GM23338 (cell line): ENCODE results near the gene HTATSF1. TPM values are rescaled to one million over a fixed set of nuclear protein-coding genes. Genes with fewer than 3 reads are reported as not detected.

Source experiments
- ATAC-seq: fragments of 200-7000 bp; cut with Tn5 transposase; 3 replicates; pipeline ENCODE4 v1.9.1; 2020
- DNase-seq: peaks from one replicate; pipeline ENCODE4 v3.0.0-alpha.2; 2015; ENCODE audit warnings: low spot score
- H2AFZ ChIP-seq: fragments of 200-600 bp; sonication (generic); 2 replicates; pipeline ENCODE4 v1.8.0; 2016; ENCODE audit warnings: antibody characterized with exemption, mild to moderate bottlenecking, moderate library complexity
- H3F3A ChIP-seq: fragments of 200-600 bp; sonication (generic); replicated peaks from 2 replicates; pipeline ENCODE4 v1.8.0; 2017; ENCODE audit warnings: antibody characterized with exemption, mixed run types, low read depth
- H3K27ac ChIP-seq: fragments of 200-600 bp; sonication (generic); 2 replicates; pipeline ENCODE4 v1.6.1; 2016; ENCODE audit warnings: low read depth
- H3K27me3 ChIP-seq: fragments of 200-600 bp; sonication (generic); 2 replicates; pipeline ENCODE4 v1.8.0; 2016; ENCODE audit warnings: mild to moderate bottlenecking, mixed run types, moderate library complexity; ENCODE audit not compliant: insufficient read depth
- H3K36me3 ChIP-seq: fragments of 200-600 bp; sonication (generic); 2 replicates; pipeline ENCODE4 v1.8.0; 2016; ENCODE audit warnings: mild to moderate bottlenecking; ENCODE audit not compliant: insufficient read depth
- H3K4me1 ChIP-seq: fragments of 200-600 bp; sonication (generic); 2 replicates; pipeline ENCODE4 v1.8.0; 2016; ENCODE audit warnings: mild to moderate bottlenecking, moderate library complexity; ENCODE audit not compliant: insufficient read depth
- H3K4me2 ChIP-seq: fragments of 200-600 bp; sonication (generic); 2 replicates; pipeline ENCODE4 v1.7.1; 2017; ENCODE audit warnings: mixed run types
- H3K4me3 ChIP-seq: fragments of 200-600 bp; sonication (generic); 2 replicates; pipeline ENCODE4 v1.6.1; 2016; ENCODE audit warnings: mixed run types
- H3K79me2 ChIP-seq: fragments of 200-600 bp; sonication (generic); replicated peaks from 2 replicates; pipeline ENCODE4 v1.8.0; 2017; ENCODE audit warnings: mild to moderate bottlenecking; ENCODE audit not compliant: insufficient read depth
- H3K9me2 ChIP-seq: fragments of 200-600 bp; sonication (generic); 2 replicates; pipeline ENCODE4 v1.8.0; 2017; ENCODE audit not compliant: insufficient read depth
- H4K20me1 ChIP-seq: fragments of 200-600 bp; sonication (generic); replicated peaks from 2 replicates; pipeline ENCODE4 v1.8.0; 2017; ENCODE audit warnings: mild to moderate bottlenecking; ENCODE audit not compliant: insufficient read depth
- H3K27ac Mint-ChIP-seq: 2 replicates; pipeline ENCODE4 v1.8.0; 2020; ENCODE audit warnings: inconsistent platforms, mild to moderate bottlenecking, moderate library complexity, mixed read lengths
- H3K27me3 Mint-ChIP-seq: 3 replicates; pipeline ENCODE4 v1.8.0; 2022; ENCODE audit warnings: low read depth, mild to moderate bottlenecking, moderate library complexity, mixed read lengths, inconsistent platforms; ENCODE audit not compliant: insufficient read depth, poor library complexity
- H3K36me3 Mint-ChIP-seq: 3 replicates; pipeline ENCODE4 v1.8.0; 2021; ENCODE audit warnings: low read depth, mild to moderate bottlenecking, inconsistent platforms, moderate library complexity, mixed read lengths
- H3K4me1 Mint-ChIP-seq: 3 replicates; pipeline ENCODE4 v1.8.0; 2020; ENCODE audit warnings: mild to moderate bottlenecking, inconsistent platforms, mixed read lengths
- H3K4me3 Mint-ChIP-seq: 3 replicates; pipeline ENCODE4 v1.8.0; 2021; ENCODE audit warnings: moderate library complexity, mild to moderate bottlenecking, inconsistent platforms, mixed read lengths
- H3K9me3 Mint-ChIP-seq: 3 replicates; pipeline ENCODE4 v1.8.0; 2020; ENCODE audit warnings: moderate library complexity, mild to moderate bottlenecking, inconsistent platforms, mixed read lengths
- EZH2 ChIP-seq: fragments of 200-600 bp; sonication (generic); IDR thresholded peaks from one replicate; pipeline ENCODE4 v1.8.0; 2017; ENCODE audit warnings: antibody characterized with exemption, mild to moderate bottlenecking, low read depth; ENCODE audit not compliant: unreplicated experiment
- EZH2phosphoT487 ChIP-seq: fragments of 200-600 bp; sonication (generic); IDR thresholded peaks from one replicate; pipeline ENCODE4 v1.8.1; 2018; ENCODE audit warnings: antibody characterized with exemption; ENCODE audit not compliant: unreplicated experiment
- JUNB ChIP-seq: IDR thresholded peaks from one replicate; pipeline ENCODE4 v1.6.1; 2016; ENCODE audit warnings: antibody characterized with exemption; ENCODE audit not compliant: unreplicated experiment
- NANOG ChIP-seq: IDR thresholded peaks from 2 replicates; pipeline ENCODE4 v1.6.1; 2016; ENCODE audit warnings: antibody characterized with exemption, borderline replicate concordance
- polyA plus RNA-seq: library from polyadenylated mRNA; unstranded; fragments of >200 nt; fragmentation: Nextera tagmentation; extraction: Ambion mirVana; gene quantifications from 2 replicates; pipeline ENCODE4 v1.2.1, GENCODE V29; 2016
- total RNA-seq: library from RNA; depleted of rRNA; stranded (reverse); fragments of >200 nt; shearing (Covaris generic); gene quantifications from 2 replicates; pipeline ENCODE4 v1.2.3, GENCODE V29; 2014
- TF ChIP-seq, protein P1 (sequence below): fragments of 250-450 bp; sonication (Bioruptor Pico); IDR thresholded peaks from 2 replicates; pipeline ENCODE4 v1.5.0; 2020; ENCODE audit warnings: mild to moderate bottlenecking, moderate library complexity
- TF ChIP-seq, protein P2 (sequence below): IDR thresholded peaks from 2 replicates; pipeline ENCODE4 v1.6.1; 2016; ENCODE audit warnings: antibody characterized with exemption

HTATSF1 gene
- total and polyA plus RNA-seq, 2 experiments from 2014 or later, result 85.5 to 86.8 TPM

DNA sequence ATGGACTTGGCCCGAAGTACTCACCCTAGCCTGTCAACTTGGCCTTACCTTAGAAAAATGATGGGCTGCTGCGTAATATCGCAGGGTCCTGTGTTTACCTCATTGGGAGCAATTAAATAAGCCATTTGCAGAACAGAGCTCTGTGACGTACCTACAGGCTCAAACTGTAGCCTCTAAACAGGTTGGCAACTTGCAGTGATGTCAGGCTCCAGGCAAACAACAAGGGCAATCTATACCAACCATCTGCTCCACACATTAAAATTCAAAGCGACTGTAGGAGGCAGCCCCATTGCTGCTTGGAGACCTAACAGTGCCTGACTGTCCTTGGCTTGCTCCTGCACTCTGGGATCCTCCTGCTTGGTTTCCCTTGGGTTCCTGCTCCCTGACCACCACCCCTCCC, 51.8 kb downstream of the HTATSF1 start (continued):
- TF ChIP-seq, protein P1, sequence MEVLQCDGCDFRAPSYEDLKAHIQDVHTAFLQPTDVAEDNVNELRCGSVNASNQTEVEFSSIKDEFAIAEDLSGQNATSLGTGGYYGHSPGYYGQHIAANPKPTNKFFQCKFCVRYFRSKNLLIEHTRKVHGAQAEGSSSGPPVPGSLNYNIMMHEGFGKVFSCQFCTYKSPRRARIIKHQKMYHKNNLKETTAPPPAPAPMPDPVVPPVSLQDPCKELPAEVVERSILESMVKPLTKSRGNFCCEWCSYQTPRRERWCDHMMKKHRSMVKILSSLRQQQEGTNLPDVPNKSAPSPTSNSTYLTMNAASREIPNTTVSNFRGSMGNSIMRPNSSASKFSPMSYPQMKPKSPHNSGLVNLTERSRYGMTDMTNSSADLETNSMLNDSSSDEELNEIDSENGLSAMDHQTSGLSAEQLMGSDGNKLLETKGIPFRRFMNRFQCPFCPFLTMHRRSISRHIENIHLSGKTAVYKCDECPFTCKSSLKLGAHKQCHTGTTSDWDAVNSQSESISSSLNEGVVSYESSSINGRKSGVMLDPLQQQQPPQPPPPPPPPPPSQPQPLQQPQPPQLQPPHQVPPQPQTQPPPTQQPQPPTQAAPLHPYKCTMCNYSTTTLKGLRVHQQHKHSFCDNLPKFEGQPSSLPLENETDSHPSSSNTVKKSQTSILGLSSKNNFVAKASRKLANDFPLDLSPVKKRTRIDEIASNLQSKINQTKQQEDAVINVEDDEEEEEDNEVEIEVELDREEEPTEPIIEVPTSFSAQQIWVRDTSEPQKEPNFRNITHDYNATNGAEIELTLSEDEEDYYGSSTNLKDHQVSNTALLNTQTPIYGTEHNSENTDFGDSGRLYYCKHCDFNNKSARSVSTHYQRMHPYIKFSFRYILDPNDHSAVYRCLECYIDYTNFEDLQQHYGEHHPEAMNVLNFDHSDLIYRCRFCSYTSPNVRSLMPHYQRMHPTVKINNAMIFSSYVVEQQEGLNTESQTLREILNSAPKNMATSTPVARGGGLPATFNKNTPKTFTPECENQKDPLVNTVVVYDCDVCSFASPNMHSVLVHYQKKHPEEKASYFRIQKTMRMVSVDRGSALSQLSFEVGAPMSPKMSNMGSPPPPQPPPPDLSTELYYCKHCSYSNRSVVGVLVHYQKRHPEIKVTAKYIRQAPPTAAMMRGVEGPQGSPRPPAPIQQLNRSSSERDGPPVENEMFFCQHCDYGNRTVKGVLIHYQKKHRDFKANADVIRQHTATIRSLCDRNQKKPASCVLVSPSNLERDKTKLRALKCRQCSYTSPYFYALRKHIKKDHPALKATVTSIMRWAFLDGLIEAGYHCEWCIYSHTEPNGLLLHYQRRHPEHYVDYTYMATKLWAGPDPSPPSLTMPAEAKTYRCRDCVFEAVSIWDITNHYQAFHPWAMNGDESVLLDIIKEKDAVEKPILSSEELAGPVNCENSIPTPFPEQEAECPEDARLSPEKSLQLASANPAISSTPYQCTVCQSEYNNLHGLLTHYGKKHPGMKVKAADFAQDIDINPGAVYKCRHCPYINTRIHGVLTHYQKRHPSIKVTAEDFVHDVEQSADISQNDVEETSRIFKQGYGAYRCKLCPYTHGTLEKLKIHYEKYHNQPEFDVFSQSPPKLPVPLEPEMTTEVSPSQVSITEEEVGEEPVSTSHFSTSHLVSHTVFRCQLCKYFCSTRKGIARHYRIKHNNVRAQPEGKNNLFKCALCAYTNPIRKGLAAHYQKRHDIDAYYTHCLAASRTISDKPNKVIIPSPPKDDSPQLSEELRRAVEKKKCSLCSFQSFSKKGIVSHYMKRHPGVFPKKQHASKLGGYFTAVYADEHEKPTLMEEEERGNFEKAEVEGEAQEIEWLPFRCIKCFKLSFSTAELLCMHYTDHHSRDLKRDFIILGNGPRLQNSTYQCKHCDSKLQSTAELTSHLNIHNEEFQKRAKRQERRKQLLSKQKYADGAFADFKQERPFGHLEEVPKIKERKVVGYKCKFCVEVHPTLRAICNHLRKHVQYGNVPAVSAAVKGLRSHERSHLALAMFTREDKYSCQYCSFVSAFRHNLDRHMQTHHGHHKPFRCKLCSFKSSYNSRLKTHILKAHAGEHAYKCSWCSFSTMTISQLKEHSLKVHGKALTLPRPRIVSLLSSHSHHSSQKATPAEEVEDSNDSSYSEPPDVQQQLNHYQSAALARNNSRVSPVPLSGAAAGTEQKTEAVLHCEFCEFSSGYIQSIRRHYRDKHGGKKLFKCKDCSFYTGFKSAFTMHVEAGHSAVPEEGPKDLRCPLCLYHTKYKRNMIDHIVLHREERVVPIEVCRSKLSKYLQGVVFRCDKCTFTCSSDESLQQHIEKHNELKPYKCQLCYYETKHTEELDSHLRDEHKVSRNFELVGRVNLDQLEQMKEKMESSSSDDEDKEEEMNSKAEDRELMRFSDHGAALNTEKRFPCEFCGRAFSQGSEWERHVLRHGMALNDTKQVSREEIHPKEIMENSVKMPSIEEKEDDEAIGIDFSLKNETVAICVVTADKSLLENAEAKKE, result no peak
- TF ChIP-seq EZH2phosphoT487 (no peak), NANOG (no peak)
- TF ChIP-seq, protein P2, sequence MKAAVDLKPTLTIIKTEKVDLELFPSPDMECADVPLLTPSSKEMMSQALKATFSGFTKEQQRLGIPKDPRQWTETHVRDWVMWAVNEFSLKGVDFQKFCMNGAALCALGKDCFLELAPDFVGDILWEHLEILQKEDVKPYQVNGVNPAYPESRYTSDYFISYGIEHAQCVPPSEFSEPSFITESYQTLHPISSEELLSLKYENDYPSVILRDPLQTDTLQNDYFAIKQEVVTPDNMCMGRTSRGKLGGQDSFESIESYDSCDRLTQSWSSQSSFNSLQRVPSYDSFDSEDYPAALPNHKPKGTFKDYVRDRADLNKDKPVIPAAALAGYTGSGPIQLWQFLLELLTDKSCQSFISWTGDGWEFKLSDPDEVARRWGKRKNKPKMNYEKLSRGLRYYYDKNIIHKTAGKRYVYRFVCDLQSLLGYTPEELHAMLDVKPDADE, result no peak

DNA sequence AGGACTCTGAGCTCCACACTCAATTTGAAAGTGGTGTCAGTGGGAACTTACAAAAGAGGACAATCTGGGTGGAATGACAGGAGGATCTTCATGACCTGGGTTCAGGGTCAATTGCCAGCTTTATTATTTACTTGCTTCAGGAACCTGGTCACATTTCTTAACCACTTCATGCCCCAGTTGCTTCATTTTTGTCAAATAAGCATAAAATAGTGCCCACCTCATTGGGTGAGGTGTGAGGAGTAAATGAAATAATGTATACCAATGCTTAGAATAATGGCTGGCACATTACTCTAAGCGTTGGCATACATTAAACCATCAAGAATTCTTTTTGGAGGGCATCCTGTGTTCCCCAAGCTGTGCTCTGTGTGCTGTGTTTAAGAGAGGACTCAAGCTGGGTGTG, 54.0 kb downstream of the HTATSF1 start:
- Histone ChIP-seq H3K9me2 (no peaks in the 10 kb centered on the region), H2AFZ (no peak overlapping the region), H3K79me2 (no peaks in the 10 kb centered on the region), H3F3A (no peaks in the 10 kb centered on the region), H3K27me3 (no peaks in the 10 kb centered on the region), H3K4me1 (no peaks in the 10 kb centered on the region), H3K36me3 (no peaks in the 10 kb centered on the region), H4K20me1 (no peaks in the 10 kb centered on the region), H3K4me2 (no peak overlapping the region), H3K4me3 (no peak overlapping the region), H3K27ac (no peak overlapping the region)
- Mint-ChIP-seq H3K4me1 (no peaks in the 10 kb centered on the region), H3K4me3 (no peak overlapping the region), H3K27ac (no peak overlapping the region), H3K9me3 (no peaks in the 10 kb centered on the region), H3K27me3 (no peaks in the 10 kb centered on the region), H3K36me3 (no peaks in the 10 kb centered on the region)
- ATAC-seq (no peak), DNase-seq (no peak)
- TF ChIP-seq, protein P1, result no peak
- TF ChIP-seq JUNB (no peak), EZH2 (no peak), NANOG (no peak)
